Muscle of leg (tissue), 11 donors: ENCODE measurements around the gene MRPL10. TPM values are rescaled to one million over a fixed set of nuclear protein-coding genes. Genes with fewer than 3 reads are reported as not detected.

Experiments
- DNase-seq: peaks from one replicate; pipeline ENCODE4 v3.0.0; 2013
- H3K27ac ChIP-seq: one replicate; pipeline ENCODE4 v1.5.1; 2013; ENCODE audit warnings: mild to moderate bottlenecking, low read length, control low read depth
- H3K27me3 ChIP-seq: one replicate; pipeline ENCODE4 v1.6.1; 2013; ENCODE audit warnings: low read length; ENCODE audit not compliant: control insufficient read depth, insufficient read depth
- H3K36me3 ChIP-seq: one replicate; pipeline ENCODE4 v1.6.1; 2013; ENCODE audit warnings: low read length; ENCODE audit not compliant: control insufficient read depth, insufficient read depth
- H3K4me1 ChIP-seq: one replicate; pipeline ENCODE4 v1.6.1; 2013; ENCODE audit warnings: low read length; ENCODE audit not compliant: control insufficient read depth, insufficient read depth
- H3K4me3 ChIP-seq: one replicate; pipeline ENCODE4 v1.5.1; 2013; ENCODE audit warnings: low read length, control low read depth
- H3K9me3 ChIP-seq: replicated peaks from 2 replicates; pipeline ENCODE4 v1.6.1; 2013; ENCODE audit warnings: low read depth, low read length; ENCODE audit not compliant: control insufficient read depth
- WGBS: methylation state at CpG from one replicate; pipeline ENCODE4 v1.1.5; 2013; ENCODE audit warnings: missing lambda C conversion rate; ENCODE audit not compliant: insufficient coverage; 5-methylcytosine and 5-hydroxymethylcytosine counted together
- polyA plus RNA-seq, 8 donors: library from polyadenylated mRNA; unstranded; fragments of 120-200 nt; gene quantifications; one replicate each; pipeline versions ENCODE4 v1.2.1 to v1.2.3, GENCODE V29; 2013; ENCODE audit warnings: inconsistent platforms in 1 of 8, low replicate concordance in 1 of 8; ENCODE audit not compliant: insufficient read length in 8 of 8, insufficient read depth in 1 of 8
- total RNA-seq: library from RNA; stranded (reverse); fragments of 120-200 nt; gene quantifications from one replicate; pipeline ENCODE4 v1.2.4, GENCODE V29; 2013

MRPL10 gene
- total and polyA plus RNA-seq, 9 donors: 37.5 to 62.9 (median 54.3) TPM

DNA sequence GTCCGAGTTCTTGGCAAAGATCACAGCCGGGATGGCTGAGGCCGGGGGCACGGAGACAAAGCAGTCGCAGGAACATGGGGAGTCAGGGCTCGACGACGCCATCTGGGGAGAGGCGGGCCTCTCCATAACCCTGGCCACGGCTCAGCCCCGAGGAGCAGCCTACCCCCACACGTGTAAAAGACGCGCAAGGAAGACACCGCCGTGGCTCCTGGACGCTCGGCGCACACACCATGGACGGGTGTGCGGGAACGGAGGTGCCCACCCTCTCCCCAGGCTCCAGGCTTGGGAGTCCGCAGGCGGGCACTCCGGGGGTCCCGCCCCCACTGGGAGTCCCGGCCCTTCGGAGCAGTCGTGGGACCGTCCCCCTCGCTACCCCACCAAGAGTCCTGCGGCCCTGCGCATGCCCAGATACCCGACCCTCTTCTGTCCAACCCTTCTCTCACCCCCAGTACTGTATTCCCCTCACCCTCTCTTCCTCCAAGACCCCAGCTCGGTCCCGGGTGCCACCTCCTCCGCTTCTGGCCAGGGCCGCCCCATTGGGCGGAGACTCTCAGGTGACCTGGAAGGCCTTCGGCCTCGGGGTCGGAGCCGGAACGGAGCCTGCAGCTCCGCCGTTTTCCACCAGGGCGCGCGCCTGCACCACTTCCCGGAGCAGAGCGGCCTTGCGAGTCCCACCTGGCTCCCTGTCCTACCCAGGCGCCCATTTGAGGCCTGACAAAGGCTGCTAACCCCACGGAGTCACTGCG, 9.6 kb upstream of the MRPL10 start, which contains the start of gene SCRN2:
TSS of gene SCRN2 (minus strand) at position 532 of the 746 bp plus-strand sequence. CDS start at position 102, 430 bp downstream.
- Histone ChIP-seq H3K27ac (peak within 1 kb of the TSS; percentile 60), H3K4me1 (peaks cover 37% of the 10 kb centered on the region), H3K36me3 (peaks cover 31% of the 10 kb centered on the region), H3K4me3 (peak within 1 kb of the TSS; percentile 60), H3K27me3 (peaks cover 18% of the 10 kb centered on the region), H3K9me3 (no peaks in the 10 kb centered on the region)
- 0% methylated on average over 53 of the region's 55 CpGs for WGBS
- peak; percentile 91 for DNase-seq

DNA sequence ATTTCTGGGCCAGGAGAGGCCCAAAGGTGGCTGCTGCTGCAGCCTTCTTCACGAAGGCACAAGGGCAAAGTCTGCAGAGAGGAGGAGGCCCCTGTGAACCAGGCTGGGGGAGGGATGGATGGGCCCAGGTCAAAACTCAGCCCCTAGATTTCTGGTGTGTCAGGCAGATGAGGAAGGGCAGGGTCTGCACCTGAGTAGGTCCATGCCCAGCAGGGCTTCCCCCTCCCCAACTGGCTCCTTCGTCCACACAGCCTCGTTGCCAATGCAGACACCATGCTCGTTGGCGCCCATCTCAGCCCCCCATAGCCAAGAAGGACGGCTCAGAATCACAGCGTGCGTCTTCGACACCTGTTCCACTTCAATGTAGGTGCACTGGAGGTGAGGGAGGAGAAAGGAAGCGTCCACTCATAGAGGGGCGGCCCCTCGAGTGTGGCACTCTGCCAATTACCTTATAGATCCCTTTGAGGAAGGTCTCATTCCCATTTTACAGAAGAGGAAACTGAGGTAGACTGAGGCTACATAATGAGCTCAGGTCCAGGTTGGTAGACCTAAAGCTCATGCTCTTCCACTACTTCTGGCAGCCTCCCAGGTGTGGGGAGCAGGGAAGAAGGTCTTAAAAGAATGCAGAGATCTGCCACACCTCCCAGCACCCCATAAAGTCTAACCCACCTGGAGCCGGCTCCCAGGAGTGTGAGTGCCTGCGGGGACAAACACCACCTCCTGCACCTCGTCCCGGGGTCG, 8.8 kb upstream of the MRPL10 start:
- peaks cover 37% of the 10 kb centered on the region for H3K4me1 ChIP-seq
- H3K27ac ChIP-seq: no peak overlapping the region
- 28% methylated on average over 9 of the region's 17 CpGs for WGBS

DNA sequence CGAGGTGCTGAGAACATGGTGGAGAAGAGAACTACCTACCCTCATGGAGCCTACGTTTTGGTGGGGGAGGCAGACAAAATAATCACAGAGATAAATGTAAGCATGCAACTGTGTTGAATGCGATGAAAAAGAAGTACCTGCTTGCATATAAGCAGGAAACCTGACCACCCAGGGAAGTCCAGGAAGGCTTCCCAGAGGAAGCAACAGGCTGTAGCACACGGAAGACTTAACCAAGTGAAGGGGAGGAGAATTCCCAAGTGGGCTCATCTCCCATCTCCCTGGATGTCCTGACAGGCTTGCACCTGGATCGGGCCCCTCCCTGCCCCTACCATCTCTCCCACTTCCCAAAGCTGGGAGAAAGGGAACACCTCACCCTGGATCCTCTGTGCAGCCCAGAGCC, 7.7 kb upstream of the MRPL10 start:
- Histone ChIP-seq H3K4me1 (peaks cover 35% of the 10 kb centered on the region), H3K9me3 (no peaks in the 10 kb centered on the region), H3K27me3 (no peaks in the 10 kb centered on the region), H3K27ac (no peak overlapping the region), H3K4me3 (no peak overlapping the region), H3K36me3 (peaks cover 35% of the 10 kb centered on the region)
- WGBS: 70% methylated on average over 2 of the region's 5 CpGs
- DNase-seq: no peak

More for the DNA sequence above, 8.8 kb upstream of the MRPL10 start:
- DNase-seq: peak; percentile 51
- H3K4me3 ChIP-seq: peak overlapping the region; percentile 60
- H3K9me3 ChIP-seq: no peaks in the 10 kb centered on the region
- H3K36me3 ChIP-seq: peaks cover 35% of the 10 kb centered on the region
- peaks cover 11% of the 10 kb centered on the region for H3K27me3 ChIP-seq

DNA sequence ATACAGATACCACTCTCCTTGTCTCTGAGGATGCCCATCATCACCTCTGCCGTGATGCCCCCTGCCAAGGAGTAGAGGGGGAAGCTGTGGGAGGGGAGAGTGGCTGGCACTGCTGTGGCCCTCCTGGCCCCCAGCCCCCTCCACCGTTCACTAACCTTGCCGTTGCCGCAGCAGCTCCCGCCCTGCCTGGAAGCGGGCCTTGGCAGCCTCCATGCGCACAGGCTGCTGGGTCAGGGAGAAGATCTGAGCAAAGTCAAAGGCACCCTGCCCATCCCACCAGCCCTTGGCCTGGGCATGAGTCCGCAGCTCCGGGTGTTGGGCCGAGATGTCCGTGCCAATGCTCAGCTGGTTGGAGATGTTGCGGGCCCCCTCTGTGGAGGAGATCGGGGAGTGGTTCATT, 7.3 kb upstream of the MRPL10 start:
- WGBS: 92% methylated on average over 6 of the region's 13 CpGs
- no peaks in the 10 kb centered on the region for H3K9me3 ChIP-seq
- H3K27ac ChIP-seq: no peak overlapping the region
- peaks cover 35% of the 10 kb centered on the region for H3K4me1 ChIP-seq
- H3K36me3 ChIP-seq: peaks cover 35% of the 10 kb centered on the region
- H3K4me3 ChIP-seq: no peak overlapping the region
- no peak for DNase-seq
- no peaks in the 10 kb centered on the region for H3K27me3 ChIP-seq

DNA sequence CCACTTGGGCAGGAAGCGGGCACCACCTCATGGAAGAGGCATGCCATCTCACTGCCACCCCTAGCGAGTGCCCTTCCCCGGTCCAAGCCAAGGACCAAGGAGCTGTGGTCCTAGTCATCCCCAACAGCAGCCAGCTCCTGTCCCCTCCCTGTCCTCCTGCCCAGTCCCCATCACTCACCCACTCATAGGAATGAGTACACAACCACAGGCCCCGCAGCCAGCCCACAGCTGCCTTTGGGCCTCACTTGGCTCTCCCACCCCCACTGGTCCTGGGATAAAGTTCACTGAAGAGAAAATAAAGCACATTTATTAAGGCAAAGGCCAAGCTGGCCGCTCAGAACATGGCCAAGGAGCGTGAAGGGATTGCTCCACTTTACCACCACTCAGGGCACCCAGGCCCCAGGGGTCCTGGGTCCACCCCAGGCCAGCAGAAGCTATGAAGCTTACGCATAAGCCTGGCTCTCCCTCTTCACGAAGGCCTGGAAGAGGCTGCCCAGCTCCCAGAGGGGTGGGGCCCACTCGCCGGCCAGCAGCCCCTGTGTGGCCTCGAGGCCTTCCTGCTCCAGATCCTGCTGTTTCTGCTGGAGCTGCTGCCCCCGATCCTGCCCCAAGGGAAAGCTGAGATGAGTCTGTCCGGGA, 6.2 kb upstream of the MRPL10 start:
- Histone ChIP-seq H3K9me3 (no peaks in the 10 kb centered on the region), H3K27ac (no peak overlapping the region), H3K27me3 (no peaks in the 10 kb centered on the region), H3K36me3 (peaks cover 35% of the 10 kb centered on the region), H3K4me3 (no peak overlapping the region), H3K4me1 (peaks cover 30% of the 10 kb centered on the region)
- 54% methylated on average over 9 of the region's 13 CpGs for WGBS
- DNase-seq: no peak

DNA sequence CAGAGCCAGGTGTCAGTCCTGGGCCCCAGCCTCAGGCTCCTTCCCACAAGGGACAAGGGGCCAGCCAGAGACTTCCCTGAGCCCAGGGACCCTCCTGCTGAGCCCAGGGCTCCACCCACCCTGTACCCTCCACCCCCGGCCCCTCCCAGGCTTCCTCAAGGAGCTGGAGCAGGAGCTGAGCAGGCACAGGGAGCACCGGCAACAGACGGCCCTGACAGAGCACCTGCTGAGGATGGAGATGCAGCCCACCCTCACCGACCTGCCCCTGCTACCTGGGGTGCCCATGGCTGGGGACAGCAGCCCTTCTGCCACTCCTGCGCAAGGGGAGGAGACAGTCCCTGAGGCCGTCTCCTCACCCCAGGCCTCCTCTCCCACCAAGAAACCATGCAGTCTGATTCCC, 5.3 kb upstream of the MRPL10 start:
- WGBS: 69% methylated on average over 2 of the region's 6 CpGs
- peaks cover 34% of the 10 kb centered on the region for H3K4me1 ChIP-seq

DNA sequence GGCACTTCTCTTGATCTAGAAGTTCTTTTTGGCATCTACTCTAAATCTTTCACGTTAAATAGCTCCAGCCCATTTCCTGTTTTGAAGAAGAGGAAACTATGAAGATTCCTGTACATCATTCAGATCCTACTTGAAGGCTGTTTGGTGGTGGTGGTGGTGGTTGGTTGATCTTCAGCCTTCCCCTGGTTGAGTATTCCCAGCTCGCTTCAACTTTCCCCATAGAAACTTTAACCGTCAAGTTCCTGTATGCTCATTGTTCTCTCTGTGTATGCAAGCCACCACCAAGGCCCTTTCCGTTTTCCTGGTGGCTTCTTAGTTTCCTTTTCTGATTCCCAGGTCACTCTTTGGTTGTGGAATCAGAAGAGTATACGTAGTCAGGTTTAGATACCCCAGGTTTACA, 3.4 kb upstream of the MRPL10 start:
- Histone ChIP-seq H3K4me1 (peaks cover 30% of the 10 kb centered on the region), H3K27ac (peak overlapping the region; percentile 63)
- WGBS: no CpG with 5 or more reads among the region's 5 CpGs

More for the DNA sequence above, 5.3 kb upstream of the MRPL10 start:
- H3K36me3 ChIP-seq: peaks cover 35% of the 10 kb centered on the region
- H3K27me3 ChIP-seq: no peaks in the 10 kb centered on the region
- H3K27ac ChIP-seq: no peak overlapping the region
- H3K9me3 ChIP-seq: no peaks in the 10 kb centered on the region
- no peak for DNase-seq
- H3K4me3 ChIP-seq: no peak overlapping the region

DNA sequence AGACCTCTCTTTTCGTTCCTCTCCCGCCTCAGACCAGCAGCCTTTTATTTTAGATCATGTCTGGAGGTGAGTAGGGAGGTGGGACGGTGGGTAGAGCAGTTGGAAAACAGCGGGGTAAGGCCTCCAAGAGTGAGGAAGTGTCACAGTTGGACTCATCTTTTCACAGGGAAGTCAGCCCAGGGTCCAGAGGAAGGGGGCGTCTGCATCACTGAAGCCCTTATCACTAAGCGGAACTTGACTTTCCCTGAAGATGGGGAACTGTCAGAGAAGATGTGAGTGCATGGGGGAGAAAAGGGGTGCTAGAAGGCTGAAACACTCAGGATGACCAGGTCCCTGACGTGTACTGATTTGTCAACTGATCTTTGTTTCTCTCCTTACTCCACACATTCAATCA, 590 bp upstream of the MRPL10 start:
- H3K4me1 ChIP-seq: peaks cover 18% of the 10 kb centered on the region
- WGBS: 12% methylated on average over 5 of the region's 7 CpGs
- DNase-seq: peak; percentile 42
- no peaks in the 10 kb centered on the region for H3K27me3 ChIP-seq
- no peak overlapping the region for H3K27ac ChIP-seq
- peaks cover 24% of the 10 kb centered on the region for H3K36me3 ChIP-seq
- no peaks in the 10 kb centered on the region for H3K9me3 ChIP-seq
- peak overlapping the region; percentile 86 for H3K4me3 ChIP-seq

More for the DNA sequence above, 3.4 kb upstream of the MRPL10 start:
- no peak for DNase-seq
- Histone ChIP-seq H3K36me3 (peaks cover 35% of the 10 kb centered on the region), H3K9me3 (no peaks in the 10 kb centered on the region), H3K4me3 (no peak overlapping the region), H3K27me3 (no peaks in the 10 kb centered on the region)

DNA sequence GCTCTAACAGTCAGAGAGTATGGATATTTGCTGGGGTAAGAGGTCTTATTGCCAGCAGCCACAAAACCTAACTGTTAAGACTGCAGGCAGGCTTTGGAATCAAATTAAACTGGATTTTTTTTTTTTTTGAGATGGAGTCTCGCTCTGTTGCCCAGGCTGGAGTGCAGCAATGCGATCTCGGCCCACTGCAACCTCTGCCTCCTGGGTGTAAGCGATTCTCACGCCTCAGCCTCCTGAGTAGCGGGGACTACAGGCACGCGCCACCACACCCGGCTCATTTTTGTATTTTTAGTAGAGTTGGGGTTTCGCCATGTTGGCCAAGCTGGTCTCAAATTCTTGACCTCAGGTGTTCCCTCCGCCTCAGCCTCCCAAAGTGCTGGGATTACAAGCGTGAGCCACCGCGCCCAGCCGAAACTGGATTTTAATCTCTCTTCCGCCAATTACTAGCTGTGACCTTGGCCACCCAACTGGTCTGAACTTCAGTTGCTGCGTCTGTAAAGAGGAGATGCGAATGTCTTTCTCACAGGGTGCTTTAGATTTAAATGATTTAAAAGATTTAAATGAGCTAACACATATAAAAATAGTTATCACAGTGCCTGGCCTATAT, 842 bp downstream of the MRPL10 start:
- DNase-seq: no peak
- no peaks in the 10 kb centered on the region for H3K9me3 ChIP-seq
- H3K27ac ChIP-seq: peak overlapping the region; percentile 84
- peaks cover 25% of the 10 kb centered on the region for H3K36me3 ChIP-seq
- WGBS: 76% methylated on average over 11 of the region's 18 CpGs
- peaks cover 16% of the 10 kb centered on the region for H3K4me1 ChIP-seq
- peak overlapping the region; percentile 86 for H3K4me3 ChIP-seq
- no peaks in the 10 kb centered on the region for H3K27me3 ChIP-seq
